ENCODE data around the gene DCAF12. TPM values are rescaled to one million over a fixed set of nuclear protein-coding genes. Genes with fewer than 3 reads are reported as not detected.
"Not testable (repeated sequence)": the region's sequence is repeated elsewhere in the genome, so short reads cannot be mapped to it uniquely, and the experiment has no call there.

The DCAF12 gene
- total RNA-seq, 1 donor from 2014 or later = 18.8 TPM

DNA sequence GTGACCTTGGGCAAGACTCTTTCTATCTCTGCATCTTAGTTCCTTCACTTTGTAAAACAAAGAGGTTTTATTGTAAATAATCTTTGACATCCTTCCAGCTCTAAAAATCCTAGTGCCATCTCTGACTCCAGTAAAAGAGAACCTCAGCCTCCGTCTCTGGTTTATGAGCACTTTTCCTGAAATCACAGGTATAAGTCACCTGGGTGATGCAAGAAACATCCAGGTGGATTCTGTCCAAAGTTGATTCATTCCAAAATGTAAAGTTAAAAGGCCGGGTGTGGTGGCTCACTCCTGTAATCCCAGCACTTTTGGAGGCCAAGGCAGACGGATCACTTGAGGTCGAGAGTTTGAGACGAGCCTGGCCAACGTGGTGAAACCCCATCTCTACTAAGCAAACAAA, 56.7 kb downstream of the DCAF12 start:
- DNase-seq (ENCODE audit: low read depth in 2 of 2) = no peak

DNA sequence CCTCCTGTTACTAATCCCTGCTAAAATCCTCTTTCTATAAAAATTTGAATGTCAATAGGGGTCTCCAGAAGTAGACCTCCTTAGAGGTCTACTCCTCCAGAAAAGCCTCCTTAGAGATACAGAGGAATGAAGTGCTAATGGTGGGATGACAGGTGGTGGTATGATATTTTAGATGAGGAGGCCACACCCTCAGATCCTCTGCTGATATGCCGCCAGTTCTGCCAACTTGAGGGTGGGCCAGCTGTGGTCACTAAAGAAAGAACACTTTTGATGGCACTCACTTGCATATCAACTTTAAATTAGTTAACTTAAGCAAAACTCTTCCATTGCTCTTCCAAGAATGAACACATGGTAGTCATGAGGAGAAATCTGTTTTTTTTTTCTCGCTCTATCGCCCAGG, 61.0 kb downstream of the DCAF12 start:
- DNase-seq (ENCODE audit: low read depth in 2 of 2) = no peak

DNA sequence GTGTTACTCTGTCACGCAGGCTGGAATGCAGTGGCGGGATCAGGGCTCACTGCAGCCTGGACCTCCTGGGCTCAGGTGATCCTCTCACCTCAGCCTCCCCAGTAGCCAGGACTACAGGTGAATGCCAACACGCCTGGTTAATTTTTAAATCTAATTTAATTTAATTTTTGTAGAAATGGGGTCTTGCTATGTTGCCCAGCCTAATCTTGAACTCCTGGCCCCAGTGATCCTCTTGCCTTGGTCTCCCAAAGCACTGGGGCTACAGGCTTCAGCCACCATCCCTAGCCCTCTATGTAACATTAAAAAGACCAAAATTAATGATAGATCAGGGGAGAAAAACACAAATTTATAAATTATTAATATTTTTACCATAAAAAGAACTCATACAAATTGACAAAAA, 66.5 kb downstream of the DCAF12 start:
- no peak for DNase-seq (ENCODE audit: low read depth in 2 of 2)

DNA sequence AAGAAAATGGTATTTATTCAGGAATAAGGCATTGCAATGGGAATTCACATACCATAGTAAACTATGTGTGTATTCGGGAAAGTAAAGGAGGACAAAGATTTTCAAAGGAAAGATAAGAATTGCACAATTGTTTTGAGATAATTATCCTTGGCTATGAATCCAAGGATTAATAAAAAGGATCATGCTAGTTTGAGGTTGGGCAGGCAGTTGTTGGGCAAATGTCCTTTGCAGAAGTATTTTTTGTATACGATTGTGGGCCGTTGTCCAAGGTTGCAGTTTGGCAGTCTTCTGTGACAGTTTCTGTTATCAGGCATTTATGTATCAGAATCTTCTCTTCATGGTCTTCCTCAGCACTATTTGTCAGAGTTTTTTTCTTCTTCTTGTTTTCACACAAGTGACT, 67.2 kb downstream of the DCAF12 start:
- no peak for DNase-seq (ENCODE audit: low read depth in 2 of 2)

DNA sequence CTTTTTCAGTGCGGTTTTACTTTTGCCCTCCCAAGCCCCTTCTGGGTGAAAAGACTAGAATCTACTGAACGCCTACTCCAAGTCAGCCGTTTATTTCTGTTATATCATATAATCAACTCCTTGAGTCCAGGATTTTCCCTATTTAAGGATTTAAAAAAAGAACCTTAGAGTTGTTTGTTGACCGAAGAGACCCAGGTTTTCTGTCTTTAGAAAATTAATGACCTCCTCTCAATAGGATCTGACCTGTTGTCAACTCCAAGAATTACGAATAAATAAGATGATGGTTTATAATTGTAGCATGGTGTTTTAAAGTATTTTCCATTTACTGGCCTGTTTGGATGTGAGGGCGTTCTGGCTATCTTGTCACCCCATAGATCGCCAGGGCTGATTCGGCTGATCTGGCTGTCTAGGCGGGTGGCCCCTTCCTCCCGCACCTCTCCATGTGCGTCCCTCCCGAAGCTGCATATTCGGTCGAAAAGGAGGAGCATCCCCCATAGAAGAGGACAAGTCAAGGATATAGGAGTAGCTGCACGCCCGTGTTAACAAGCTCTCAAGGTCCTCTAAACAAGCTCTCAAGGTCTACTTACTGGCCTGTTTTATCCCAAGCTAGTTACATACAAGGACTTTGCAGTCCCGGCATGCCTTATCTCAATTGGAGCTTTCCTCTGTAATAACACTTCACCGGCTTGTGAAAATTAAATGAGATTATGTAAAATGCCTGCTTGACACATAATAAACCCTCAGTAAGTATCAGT, 76.7 kb downstream of the DCAF12 start:
- no peak for DNase-seq (ENCODE audit: low read depth in 2 of 2)

DNA sequence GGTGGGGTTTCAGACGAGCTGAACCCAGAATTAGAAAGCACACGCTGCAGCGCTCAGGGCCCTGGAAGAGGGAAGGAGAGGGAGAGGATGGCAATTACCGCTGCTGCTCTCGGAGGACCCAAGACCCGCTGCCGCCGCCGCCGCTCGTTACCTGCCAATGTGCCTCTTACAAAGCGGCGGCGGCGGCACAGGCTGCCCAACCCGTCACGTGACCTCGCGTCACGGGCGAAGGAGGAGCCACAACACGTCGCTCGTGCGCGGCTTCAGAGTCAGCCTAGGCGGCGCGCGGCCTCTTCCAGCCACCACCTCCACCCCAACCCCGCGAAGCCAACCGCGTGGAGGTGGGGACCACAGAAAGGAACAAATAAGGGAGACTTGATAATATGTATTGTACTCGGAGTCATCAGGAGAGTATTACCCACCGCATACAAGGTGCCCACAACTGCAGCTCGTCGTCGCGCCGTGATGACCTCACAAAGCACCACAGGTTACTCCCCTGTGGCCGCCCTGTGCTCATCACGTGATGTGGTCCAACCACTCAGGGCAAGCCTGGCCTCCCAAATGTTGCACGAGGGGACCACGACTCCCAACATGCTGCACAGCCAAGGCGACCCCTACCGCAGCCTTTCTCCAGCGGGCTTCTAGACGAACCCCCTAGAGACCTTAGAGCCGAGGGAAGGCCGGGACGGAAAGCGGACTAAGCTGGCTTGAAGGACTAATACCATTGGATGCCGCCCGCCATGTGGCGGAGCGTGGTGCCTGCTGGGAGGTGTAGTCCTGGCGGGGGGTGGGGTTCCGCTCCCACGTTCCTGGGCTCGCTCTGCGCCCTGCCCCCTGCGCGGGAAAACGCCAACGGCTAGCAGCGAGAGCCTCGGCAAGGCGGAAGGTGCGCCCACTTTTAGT, 77.5 kb downstream of the DCAF12 start, which contains the start of gene UBAP2:
Gene UBAP2, minus strand, starts transcription at position 161 of the 903 bp plus-strand sequence. CDS start 31,739 bp downstream, outside the sequence.
- DNase-seq (ENCODE audit: low read depth in 2 of 2) = peak; percentile 98

DNA sequence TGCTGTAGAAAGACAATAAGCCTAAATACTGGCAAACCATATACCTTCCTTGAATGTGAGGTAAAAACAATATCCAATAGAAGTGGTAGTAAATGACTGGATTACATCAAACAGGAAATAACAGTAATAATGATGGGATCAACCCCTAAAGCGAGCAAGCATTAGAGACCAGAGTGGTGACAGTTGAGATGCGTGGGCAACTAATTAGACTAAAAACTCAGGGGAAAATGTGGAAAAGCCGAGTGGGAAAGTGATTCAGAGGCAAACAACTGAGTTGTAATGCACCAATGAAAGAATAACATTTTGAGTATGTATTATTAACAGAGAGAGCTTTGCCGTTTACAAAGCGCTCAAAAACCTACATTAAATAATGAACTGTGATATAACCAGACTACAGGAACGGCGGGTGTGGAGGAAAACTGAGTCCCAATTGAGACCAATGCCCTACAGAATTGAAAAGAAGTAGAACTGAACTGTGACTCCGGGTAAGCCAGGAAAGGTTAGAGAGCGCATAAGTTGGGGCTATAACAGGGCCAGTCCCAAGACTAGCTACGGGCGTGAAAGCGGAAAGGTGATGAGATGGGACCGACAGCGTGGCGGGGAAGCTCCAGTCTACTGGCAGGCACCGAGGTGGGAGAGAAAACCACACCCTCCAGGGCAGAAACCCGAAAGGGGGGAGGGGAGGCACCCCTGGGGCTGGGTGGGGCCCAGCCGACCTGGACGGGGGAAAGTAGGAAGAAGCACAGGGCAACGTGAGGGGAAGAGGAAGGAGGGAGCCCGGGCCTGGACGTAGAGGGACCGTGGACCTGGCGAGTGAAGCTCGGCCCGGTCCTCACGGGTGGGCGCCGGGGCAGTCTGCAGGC, 78.4 kb downstream of the DCAF12 start:
- DNase-seq (ENCODE audit: low read depth in 2 of 2) = peak; percentile 34 to 68

DNA sequence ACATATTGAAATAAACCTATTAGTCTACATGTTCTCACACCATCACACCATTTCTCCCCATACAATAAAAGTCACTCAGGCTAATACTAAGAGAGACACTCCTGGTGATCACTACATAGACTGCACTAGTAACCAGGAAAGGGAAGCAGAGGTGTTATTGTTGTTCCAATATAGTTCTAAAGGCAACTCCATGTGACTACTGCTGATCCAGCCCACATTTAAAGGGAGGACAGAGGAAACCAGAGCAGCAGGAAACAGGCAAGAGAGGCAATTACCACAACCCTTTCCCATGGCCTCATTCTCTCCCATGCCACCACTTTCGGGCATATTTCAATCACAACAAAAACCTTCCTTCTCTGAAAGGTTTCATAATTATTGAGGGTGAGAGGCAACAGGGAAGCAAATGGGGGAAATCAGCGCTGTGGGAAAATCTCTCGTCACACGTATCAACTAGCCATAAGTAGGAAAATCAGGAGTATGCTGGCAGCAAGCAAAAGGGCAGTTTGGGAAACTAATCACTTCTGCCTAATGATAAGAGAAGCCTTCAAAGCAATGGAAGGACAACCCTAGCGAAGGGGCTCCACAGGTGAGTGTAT, 79.6 kb downstream of the DCAF12 start:
- DNase-seq (ENCODE audit: low read depth in 2 of 2) = peak; percentile 79 to 93

DNA sequence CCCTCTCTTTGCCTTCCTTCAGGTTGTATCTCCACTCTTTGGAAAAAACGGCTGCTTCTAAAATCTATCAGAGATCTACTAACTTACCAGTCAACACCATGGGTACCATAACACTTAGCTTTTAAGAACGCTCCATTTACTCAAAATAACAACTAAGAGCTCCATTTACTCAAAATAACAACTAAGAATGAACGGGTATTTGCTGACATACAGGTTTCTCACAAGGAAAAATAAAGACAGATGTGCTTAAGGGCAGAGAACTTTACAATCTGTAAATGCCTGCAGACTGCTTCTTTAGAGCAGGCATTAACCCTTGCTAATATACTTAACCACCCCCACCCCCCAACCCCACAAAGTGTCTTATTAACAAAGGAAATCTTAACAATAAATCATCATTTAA, 80.6 kb downstream of the DCAF12 start:
- DNase-seq (ENCODE audit: low read depth in 2 of 2) = no peak

DNA sequence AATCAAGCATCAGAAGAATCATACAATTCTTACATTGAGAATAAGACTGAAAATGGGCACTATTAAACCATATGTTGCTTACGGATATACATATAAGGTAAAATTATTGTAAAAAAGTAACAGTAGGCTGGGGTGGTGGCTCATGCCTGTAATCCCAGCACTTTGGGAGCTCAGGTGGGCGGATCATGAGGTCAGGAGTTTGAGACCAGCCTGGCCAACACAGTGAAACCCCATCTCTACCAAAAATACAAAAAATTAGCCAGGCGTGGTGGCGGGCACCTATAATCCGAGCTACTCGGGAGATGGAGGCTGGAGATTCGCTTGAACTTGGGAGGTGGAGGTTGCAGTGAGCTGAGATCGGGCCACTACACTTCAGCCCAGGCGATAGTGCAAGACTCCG, 84.4 kb downstream of the DCAF12 start:
- DNase-seq (ENCODE audit: low read depth in 2 of 2) = not testable (repeated sequence)

DNA sequence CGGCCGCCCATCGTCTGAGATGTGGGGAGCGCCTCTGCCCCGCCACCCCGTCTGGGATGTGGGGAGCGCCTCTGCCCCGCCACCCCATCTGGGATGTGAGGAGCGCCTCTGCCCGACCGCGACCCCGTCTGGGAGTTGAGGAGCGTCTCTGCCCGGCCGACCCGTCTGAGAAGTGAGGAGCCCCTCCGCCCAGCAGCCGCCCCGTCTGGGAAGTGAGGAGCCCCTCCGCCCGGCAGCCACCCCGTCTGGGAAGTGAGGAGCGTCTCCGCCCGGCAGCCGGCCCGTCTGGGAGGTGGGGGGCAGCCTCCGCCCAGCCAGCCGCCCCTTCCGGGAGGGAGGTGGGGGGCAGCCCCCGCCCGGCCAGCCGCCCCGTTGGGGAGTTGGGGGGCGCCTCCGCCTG, 87.6 kb downstream of the DCAF12 start:
- not testable (repeated sequence) for DNase-seq (ENCODE audit: low read depth in 2 of 2)

DNA sequence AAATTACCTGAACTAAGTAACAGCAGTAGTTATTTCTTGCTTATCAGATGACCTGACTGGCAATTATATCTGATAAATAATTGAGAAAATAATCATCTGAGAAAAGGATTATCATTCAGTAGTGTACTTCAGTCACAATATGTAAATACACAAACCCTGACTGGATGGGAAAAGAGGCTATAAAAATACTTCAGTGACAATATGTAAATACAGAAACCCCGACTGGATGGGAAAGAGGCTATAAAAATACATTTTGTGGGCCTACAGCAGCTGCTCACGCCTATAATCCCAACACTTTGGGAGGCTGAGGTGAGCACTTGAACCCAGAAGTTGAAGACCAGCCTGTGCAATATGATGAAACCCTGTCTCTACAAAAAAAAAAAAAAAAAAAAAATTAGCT, 88.9 kb downstream of the DCAF12 start:
- no peak for DNase-seq (ENCODE audit: low read depth in 2 of 2)

DNA sequence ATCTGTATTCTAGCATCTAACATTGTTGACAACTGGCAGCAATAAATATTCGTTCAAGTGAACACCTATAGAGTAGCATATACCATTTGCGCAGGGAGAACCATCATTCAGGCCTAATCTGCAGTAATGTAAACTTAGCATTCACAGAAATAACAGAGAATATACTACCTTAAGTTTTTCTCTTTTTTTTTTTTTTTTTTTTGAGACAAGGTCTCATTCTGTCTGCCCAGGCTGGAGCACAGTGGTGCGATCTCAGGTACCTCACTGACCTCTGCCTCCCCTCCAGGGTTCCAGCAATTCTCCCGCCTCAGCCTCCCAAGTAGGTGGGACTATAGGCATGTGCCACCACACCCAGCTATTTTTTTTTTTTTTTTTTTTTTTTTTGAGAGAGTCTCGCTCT, 89.9 kb downstream of the DCAF12 start:
- no peak for DNase-seq (ENCODE audit: low read depth in 2 of 2)

Other genes starting within 250 kb of the DCAF12 start
- 12.4 and 27.0 TPM in 2 replicates for gene UBAP2, start 77.8 kb downstream of the DCAF12 start, total RNA-seq
- 18.3 and 20.2 TPM in 2 replicates for gene UBAP1, start 52.3 kb upstream of the DCAF12 start, total RNA-seq
- 0.40 and 1.1 TPM in 2 replicates for gene KIF24, start 202.6 kb upstream of the DCAF12 start, total RNA-seq
- gene NUDT2, start 202.9 kb upstream of the DCAF12 start, total RNA-seq = 30.9 and 38.3 TPM in 2 replicates

Measured in lung microvascular endothelial cell (primary cell).